ENCODE measurements around the gene GRIA1.

DNA sequence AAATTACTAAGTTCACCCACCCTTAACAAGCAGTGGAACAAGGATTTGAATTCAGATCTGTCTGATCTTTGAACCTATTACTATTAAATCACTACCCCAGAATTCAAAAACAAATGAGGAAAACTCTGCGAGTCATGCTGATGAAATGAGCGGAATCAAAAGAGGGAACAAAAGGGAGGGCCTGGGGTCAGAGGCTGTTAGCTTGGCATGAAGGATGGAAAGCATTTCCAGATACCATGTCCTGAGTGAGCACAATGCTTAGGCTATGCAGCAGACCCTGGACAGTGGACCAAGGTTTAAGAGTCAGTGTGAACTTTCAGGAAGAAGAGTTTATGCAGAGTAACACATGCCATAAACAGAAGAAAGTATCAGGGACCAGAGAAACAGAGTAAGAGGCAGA is 30.5 kb downstream of the GRIA1 start:
- TF ChIP-seq, protein P1, sequence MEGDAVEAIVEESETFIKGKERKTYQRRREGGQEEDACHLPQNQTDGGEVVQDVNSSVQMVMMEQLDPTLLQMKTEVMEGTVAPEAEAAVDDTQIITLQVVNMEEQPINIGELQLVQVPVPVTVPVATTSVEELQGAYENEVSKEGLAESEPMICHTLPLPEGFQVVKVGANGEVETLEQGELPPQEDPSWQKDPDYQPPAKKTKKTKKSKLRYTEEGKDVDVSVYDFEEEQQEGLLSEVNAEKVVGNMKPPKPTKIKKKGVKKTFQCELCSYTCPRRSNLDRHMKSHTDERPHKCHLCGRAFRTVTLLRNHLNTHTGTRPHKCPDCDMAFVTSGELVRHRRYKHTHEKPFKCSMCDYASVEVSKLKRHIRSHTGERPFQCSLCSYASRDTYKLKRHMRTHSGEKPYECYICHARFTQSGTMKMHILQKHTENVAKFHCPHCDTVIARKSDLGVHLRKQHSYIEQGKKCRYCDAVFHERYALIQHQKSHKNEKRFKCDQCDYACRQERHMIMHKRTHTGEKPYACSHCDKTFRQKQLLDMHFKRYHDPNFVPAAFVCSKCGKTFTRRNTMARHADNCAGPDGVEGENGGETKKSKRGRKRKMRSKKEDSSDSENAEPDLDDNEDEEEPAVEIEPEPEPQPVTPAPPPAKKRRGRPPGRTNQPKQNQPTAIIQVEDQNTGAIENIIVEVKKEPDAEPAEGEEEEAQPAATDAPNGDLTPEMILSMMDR (IDR thresholded peaks at IDR 0.05; ENCODE audit: low read length), result no peak
- TF ChIP-seq EZH2 (optimal IDR thresholded peaks at IDR 0.05; ENCODE audit: low read depth, low read length), result no peak

Data from MM.1S (cell line).